K562 (cell line): ENCODE results near the gene DHDDS. TPM values are rescaled to one million over a fixed set of nuclear protein-coding genes. Genes with fewer than 3 reads are reported as not detected.

Source experiments
- ADNP ChIP-seq: fragments of 200-800 bp; sonication (Bioruptor generic); IDR thresholded peaks from 2 replicates; pipeline ENCODE4 v1.6.1; 2016; ENCODE audit warnings: missing genetic modification characterization, missing compliant biosample characterization
- BRD4 ChIP-seq: fragments of 200-600 bp; sonication (generic); IDR thresholded peaks from 2 replicates; pipeline ENCODE4 v1.6.1; 2017; ENCODE audit warnings: inconsistent platforms
- CBX1 ChIP-seq: sonication (generic); IDR thresholded peaks from 2 replicates; pipeline ENCODE4 v1.6.1; 2016; ENCODE audit warnings: antibody characterized with exemption, low read depth, mild to moderate bottlenecking
- ETV1 ChIP-seq: fragments of 450-650 bp; conservative IDR thresholded peaks from 2 replicates; pipeline ENCODE4 v1.6.1; 2016; ENCODE audit warnings: missing genetic modification characterization, control low read depth, low read depth, missing compliant biosample characterization
- FOSL1 ChIP-seq: fragments of 200-800 bp; sonication (Bioruptor generic); conservative IDR thresholded peaks from 2 replicates; pipeline ENCODE4 v1.6.1; 2016; ENCODE audit warnings: missing genetic modification characterization, missing compliant biosample characterization
- HDAC3 ChIP-seq: fragments of 450-650 bp; IDR thresholded peaks from 2 replicates; pipeline ENCODE4 v1.6.1; 2018; ENCODE audit warnings: borderline replicate concordance, mild to moderate bottlenecking, moderate library complexity; ENCODE audit not compliant: partially characterized antibody
- ILK ChIP-seq: fragments of 450-650 bp; IDR thresholded peaks from 2 replicates; pipeline ENCODE4 v1.6.1; 2016; ENCODE audit warnings: missing genetic modification characterization, low read depth, mild to moderate bottlenecking, missing compliant biosample characterization, moderate library complexity, borderline replicate concordance
- MYC ChIP-seq, 2 experiments: fragments of 250-450 bp in 1 of 2; sonication (Bioruptor Pico) in 1 of 2; IDR thresholded peaks; 2 replicates each; pipeline versions ENCODE4 v1.5.1 to v1.6.1; 2012 to 2021; ENCODE audit warnings: low read depth in 2 of 2, borderline replicate concordance in 1 of 2, improper control_type of control experiment in 1 of 2, low read length in 1 of 2, mild to moderate bottlenecking in 1 of 2, moderate library complexity in 1 of 2
- RBM22 ChIP-seq: fragments of 200-400 bp; formaldehyde crosslinking; IDR thresholded peaks from 2 replicates; pipeline ENCODE4 v1.6.1; 2018; ENCODE audit warnings: low read length, low read depth; ENCODE audit not compliant: poor library complexity, severe bottlenecking
- SIRT6 ChIP-seq: IDR thresholded peaks from one replicate; pipeline ENCODE4 v1.6.1; 2012; ENCODE audit warnings: low read depth, mild to moderate bottlenecking, control low read depth, inconsistent platforms, low read length, moderate library complexity
- STAT5A ChIP-seq: IDR thresholded peaks from 2 replicates; pipeline ENCODE4 v1.6.1; 2012; ENCODE audit warnings: low read length, inconsistent platforms, borderline replicate concordance
- ZNF311 ChIP-seq: fragments of 250-450 bp; sonication (Bioruptor Pico); IDR thresholded peaks from 2 replicates; pipeline ENCODE4 v1.4.0; 2020; ENCODE audit warnings: mild to moderate bottlenecking, moderate library complexity
- ZNF717 ChIP-seq: fragments of 250-450 bp; sonication (Bioruptor Pico); IDR thresholded peaks from 2 replicates; pipeline ENCODE4 v1.5.0; 2021
- ZNF764 ChIP-seq: fragments of 250-450 bp; sonication (Bioruptor Pico); IDR thresholded peaks from 2 replicates; pipeline ENCODE4 v1.4.0; 2020; ENCODE audit warnings: low read depth, mild to moderate bottlenecking, moderate library complexity
- polyA plus RNA-seq, 8 experiments: library from polyadenylated mRNA; depleted of rRNA in 4 of 8; stranded (reverse) in 5 of 8; unstranded in 3 of 8; fragments of >200 nt; fragmentation: Nextera tagmentation in 2 of 8; fragmentation: Illumina TruSeq in 1 of 8; extraction: Ambion mirVana in 2 of 8; extraction: Trizol in 1 of 8; gene quantifications; 2 replicates each; pipeline versions ENCODE4 v1.2.1 to v1.2.3, GENCODE V29; 2011 to 2014; ENCODE audit warnings: inconsistent platforms in 1 of 8, missing spikeins in 1 of 8
- total RNA-seq, 7 experiments: library from RNA; depleted of rRNA in 6 of 7; stranded (reverse); fragments of >200 nt in 6 of 7; fragmentation: Illumina TruSeq in 2 of 7; extraction: Trizol in 2 of 7; gene quantifications; 2 replicates each; pipeline versions ENCODE4 v1.2.1 to v1.2.3, GENCODE V29; 2011 to 2021; ENCODE audit warnings: low replicate concordance in 1 of 7
- TF ChIP-seq, protein P1 (sequence below), 2 experiments: fragments of 450-650 bp in 1 of 2; IDR thresholded peaks; 2 replicates each; pipeline ENCODE4 v1.6.1; 2011 to 2017; ENCODE audit warnings: low read depth in 2 of 2, antibody characterized with exemption in 1 of 2, borderline replicate concordance in 1 of 2, low read length in 1 of 2, mild to moderate bottlenecking in 1 of 2, mixed read lengths in 1 of 2; ENCODE audit not compliant: control insufficient read depth in 1 of 2
- TF ChIP-seq, protein P2 (sequence below): fragments of 450-650 bp; IDR thresholded peaks from 2 replicates; pipeline ENCODE4 v1.6.1; 2016
- TF ChIP-seq, protein P3 (sequence below): sonication (generic); formaldehyde crosslinking; IDR thresholded peaks from 2 replicates; pipeline ENCODE4 v1.8.1; 2023; ENCODE audit warnings: mild to moderate bottlenecking, missing genetic modification reagents
- TF ChIP-seq, protein P4 (sequence below): fragments of 450-650 bp; IDR thresholded peaks from 2 replicates; pipeline ENCODE4 v1.6.1; 2016; ENCODE audit warnings: low read depth, mild to moderate bottlenecking, moderate library complexity

DHDDS gene
- total and polyA plus RNA-seq, 9 of the 15 experiments (the other 6 are each of a cell fraction or from before 2014, with no cell fraction given): 33.3 to 55.0 (median 44.3) TPM

DNA sequence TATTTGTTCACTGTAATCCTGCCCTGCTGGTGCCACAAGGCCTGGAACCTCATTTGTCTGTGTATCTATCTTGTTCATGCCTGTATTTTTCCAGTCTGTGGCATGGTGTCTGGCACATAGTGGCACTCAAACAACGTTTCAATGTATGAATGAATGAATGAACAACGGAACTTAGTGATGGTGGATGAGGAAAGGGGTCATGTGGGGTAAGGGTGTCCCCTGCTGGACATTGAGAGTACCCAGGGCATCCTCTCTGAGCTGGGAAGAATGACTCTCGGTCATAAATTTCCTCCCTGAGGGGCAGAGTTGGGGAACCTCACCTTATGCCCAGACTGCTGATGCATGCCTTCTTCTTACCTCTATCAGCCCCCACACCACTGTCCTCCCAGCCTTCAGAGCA, 40.7 kb upstream of the DHDDS start (continued):
- TF ChIP-seq ZNF764 (CRISPR knock-in tag): no peak
- TF ChIP-seq, protein P1, sequence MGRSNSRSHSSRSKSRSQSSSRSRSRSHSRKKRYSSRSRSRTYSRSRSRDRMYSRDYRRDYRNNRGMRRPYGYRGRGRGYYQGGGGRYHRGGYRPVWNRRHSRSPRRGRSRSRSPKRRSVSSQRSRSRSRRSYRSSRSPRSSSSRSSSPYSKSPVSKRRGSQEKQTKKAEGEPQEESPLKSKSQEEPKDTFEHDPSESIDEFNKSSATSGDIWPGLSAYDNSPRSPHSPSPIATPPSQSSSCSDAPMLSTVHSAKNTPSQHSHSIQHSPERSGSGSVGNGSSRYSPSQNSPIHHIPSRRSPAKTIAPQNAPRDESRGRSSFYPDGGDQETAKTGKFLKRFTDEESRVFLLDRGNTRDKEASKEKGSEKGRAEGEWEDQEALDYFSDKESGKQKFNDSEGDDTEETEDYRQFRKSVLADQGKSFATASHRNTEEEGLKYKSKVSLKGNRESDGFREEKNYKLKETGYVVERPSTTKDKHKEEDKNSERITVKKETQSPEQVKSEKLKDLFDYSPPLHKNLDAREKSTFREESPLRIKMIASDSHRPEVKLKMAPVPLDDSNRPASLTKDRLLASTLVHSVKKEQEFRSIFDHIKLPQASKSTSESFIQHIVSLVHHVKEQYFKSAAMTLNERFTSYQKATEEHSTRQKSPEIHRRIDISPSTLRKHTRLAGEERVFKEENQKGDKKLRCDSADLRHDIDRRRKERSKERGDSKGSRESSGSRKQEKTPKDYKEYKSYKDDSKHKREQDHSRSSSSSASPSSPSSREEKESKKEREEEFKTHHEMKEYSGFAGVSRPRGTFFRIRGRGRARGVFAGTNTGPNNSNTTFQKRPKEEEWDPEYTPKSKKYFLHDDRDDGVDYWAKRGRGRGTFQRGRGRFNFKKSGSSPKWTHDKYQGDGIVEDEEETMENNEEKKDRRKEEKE (IDR thresholded peaks at IDR 0.05; ENCODE audit: borderline replicate concordance in 1 of 2, control insufficient read depth in 1 of 2, low read depth in 2 of 2, low read length in 1 of 2): no peak
- TF ChIP-seq ZNF311 (CRISPR knock-in tag): no peak
- TF ChIP-seq, protein P2, sequence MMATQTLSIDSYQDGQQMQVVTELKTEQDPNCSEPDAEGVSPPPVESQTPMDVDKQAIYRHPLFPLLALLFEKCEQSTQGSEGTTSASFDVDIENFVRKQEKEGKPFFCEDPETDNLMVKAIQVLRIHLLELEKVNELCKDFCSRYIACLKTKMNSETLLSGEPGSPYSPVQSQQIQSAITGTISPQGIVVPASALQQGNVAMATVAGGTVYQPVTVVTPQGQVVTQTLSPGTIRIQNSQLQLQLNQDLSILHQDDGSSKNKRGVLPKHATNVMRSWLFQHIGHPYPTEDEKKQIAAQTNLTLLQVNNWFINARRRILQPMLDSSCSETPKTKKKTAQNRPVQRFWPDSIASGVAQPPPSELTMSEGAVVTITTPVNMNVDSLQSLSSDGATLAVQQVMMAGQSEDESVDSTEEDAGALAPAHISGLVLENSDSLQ: no peak
- no peak for TF ChIP-seq HDAC3
- TF ChIP-seq STAT5A: no peak
- TF ChIP-seq CBX1: no peak
- no peak for TF ChIP-seq ILK (tag)
- no peak for TF ChIP-seq ZNF717
- no peak for TF ChIP-seq ADNP
- TF ChIP-seq FOSL1 (tag): 0 out of 2 replicates have a peak, but pooled peaks have one; percentile 17
- TF ChIP-seq, protein P3, sequence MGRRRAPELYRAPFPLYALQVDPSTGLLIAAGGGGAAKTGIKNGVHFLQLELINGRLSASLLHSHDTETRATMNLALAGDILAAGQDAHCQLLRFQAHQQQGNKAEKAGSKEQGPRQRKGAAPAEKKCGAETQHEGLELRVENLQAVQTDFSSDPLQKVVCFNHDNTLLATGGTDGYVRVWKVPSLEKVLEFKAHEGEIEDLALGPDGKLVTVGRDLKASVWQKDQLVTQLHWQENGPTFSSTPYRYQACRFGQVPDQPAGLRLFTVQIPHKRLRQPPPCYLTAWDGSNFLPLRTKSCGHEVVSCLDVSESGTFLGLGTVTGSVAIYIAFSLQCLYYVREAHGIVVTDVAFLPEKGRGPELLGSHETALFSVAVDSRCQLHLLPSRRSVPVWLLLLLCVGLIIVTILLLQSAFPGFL: no peak
- peak; percentile 17; the same call in 1 of the 2 replicates for TF ChIP-seq MYC (IDR thresholded peaks at IDR 0.05; ENCODE audit: low read depth, low read length)
- no peak for TF ChIP-seq MYC (CRISPR knock-in tag; IDR thresholded peaks at IDR 0.05; ENCODE audit: borderline replicate concordance, low read depth)
- no peak for TF ChIP-seq RBM22
- TF ChIP-seq ETV1 (tag): peak; percentile 39; the same call in 1 of the 2 replicates
- TF ChIP-seq SIRT6: no peak
- no peak for TF ChIP-seq BRD4
- TF ChIP-seq, protein P4, sequence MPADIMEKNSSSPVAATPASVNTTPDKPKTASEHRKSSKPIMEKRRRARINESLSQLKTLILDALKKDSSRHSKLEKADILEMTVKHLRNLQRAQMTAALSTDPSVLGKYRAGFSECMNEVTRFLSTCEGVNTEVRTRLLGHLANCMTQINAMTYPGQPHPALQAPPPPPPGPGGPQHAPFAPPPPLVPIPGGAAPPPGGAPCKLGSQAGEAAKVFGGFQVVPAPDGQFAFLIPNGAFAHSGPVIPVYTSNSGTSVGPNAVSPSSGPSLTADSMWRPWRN: no peak
